ENCODE data around the gene CPM.
"Not testable (repeated sequence)": the region's sequence is repeated elsewhere in the genome, so short reads cannot be mapped to it uniquely, and the experiment has no call there.

Gene CPM

GRCh38 chr12:68844788-68845695 is 87.9 kb downstream of the CPM start:
- DNase-seq = no peak

DNA sequence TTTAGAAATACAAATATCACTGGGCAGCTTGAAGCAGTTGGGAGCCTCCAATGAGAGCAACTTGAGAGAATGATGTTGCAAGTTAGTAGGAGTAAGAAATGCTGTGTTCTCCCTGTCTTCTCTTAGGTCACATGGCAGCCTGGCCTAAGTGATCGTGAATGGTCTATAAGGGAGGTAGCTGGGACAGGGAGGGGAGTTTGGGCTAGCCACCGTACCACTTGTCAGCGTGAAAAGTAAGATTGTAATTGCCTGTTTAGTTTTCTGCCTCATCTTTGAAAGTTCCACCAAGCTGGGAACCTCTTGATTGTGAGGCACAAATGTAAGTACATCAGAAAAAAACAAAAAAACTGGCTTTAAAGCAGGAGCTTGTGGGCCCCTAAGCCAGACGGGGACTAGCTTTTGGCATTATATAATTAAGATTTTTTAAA is 88.6 kb downstream of the CPM start:
- DNase-seq = no peak

GRCh38 chr12:68842784-68843567 is 90.0 kb downstream of the CPM start:
- no peak for DNase-seq

- DNase-seq = no peak
Observed at GRCh38 chr12:68842123-68842522, 90.8 kb downstream of the CPM start.

DNA sequence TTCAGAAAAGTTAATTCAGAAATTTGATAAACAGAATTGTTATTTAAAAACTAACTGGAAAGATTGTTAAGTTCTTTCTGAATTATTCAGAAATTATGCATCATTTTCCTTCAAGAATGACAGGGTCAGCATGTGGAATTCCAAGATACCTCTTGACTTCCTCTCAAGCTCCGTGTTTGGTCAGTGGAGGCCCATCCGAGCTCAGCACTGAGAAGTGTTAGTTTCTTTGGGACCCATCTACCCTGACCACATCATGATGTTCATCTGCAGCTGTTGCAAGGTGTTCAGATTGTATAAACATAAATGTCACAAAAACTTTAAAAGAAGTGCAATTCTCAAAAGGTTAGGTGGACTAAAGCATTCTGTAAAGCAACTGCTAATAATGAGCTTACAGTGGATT is 91.3 kb downstream of the CPM start:
- DNase-seq = no peak

DNA sequence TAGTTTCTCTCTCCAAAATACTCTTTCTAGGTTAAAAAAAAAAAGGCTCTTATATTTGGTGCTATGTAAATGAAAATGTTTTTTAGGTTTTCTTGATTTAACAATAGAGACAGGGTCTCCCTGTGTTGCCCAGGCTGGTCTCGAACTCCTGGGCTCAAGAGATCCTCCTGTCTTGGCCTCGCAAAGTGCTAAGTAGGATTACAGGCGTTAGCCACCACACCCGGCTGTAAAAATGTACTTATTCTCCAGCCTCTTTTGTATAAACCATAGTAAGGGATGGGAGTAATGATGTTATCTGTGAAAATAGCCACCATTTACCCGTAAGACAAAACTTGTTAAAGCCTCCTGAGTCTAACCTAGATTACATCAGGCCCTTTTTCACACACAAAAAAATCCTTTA is 91.8 kb downstream of the CPM start:
- DNase-seq = not testable (repeated sequence)

DNA sequence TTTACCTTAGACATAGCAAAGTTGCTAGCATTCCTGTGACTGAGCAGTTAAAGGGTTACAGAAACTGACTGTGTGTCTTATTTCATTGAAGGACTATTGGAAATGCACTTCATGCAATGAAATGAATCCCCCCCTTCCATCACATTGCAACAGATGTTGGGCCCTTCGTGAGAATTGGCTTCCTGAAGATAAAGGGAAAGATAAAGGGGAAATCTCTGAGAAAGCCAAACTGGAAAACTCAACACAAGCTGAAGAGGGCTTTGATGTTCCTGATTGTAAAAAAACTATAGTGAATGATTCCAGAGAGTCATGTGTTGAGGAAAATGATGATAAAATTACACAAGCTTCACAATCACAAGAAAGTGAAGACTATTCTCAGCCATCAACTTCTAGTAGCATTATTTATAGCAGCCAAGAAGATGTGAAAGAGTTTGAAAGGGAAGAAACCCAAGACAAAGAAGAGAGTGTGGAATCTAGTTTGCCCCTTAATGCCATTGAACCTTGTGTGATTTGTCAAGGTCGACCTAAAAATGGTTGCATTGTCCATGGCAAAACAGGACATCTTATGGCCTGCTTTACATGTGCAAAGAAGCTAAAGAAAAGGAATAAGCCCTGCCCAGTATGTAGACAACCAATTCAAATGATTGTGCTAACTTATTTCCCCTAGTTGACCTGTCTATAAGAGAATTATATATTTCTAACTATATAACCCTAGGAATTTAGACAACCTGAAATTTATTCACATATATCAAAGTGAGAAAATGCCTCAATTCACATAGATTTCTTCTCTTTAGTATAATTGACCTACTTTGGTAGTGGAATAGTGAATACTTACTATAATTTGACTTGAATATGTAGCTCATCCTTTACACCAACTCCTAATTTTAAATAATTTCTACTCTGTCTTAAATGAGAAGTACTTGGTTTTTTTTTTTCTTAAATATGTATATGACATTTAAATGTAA is 93.5 kb downstream of the CPM start:
- no peak for DNase-seq

DNA sequence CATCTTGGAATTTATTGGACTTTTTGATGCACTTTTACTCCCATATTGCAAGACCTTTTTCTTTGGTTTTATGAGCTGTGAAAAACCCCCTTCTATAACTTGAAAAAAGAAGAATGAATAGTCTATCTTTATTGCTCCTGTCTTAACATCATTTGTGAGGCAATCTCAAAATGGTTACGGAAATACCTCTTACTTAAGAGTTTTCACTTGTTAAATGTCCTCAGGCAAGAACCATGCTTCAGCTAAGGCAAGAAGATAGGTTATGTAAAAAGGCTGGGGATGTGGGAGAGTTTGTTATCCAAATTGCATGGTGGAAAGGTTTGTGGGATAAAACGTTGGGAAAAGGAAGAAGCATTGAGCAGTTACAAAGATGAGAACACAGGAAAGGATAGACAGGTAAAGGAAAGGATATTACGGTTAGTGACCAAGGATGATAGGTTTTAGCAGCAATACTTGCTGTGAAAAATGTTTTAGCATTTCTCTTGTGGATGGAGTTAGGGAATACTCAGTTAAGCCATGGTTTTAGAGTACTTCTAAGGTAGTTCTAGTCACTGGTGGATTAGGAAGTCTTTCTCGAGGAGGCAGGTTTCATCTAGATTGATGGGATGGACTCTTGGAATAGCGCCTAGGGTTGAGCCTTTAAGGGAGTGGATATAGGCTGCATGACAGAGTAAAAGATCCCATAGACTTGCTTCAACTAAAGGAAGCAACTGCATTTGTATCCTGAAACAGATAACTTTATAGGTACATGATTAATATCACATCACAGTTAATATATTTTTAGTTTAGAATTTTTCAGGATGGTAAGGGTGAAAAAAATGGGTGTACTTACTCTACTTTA is 94.7 kb downstream of the CPM start:
- DNase-seq = no peak

- DNase-seq = no peak
Observed at GRCh38 chr12:68837215-68837614, 95.8 kb downstream of the CPM start.

- DNase-seq = no peak
Observed at GRCh38 chr12:68835333-68835908, 97.5 kb downstream of the CPM start.

GRCh38 chr12:68833508-68833907 is 99.5 kb downstream of the CPM start:
- DNase-seq = no peak

DNA sequence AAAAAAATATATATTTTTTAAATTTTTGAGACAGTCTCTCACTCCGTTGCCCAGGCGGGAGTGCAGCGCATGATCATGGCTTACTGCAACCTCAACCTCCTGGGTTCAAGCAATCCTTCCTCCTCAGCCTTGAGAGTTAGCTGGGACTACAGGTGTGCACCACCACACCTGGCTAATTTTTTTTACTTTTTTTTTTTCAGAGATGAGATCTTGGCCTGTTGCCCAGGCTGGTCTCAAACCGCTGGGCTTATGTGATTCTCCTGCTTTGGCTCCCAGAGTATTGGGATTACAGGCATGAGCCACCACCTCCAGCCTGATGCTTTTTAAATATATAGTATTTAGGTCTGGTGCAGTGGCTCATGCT is 100.5 kb downstream of the CPM start:
- no peak for DNase-seq

GRCh38 chr12:68831751-68832503 is 101.0 kb downstream of the CPM start:
- no peak for DNase-seq

GRCh38 chr12:68831272-68831671 is 101.7 kb downstream of the CPM start:
- DNase-seq = no peak

DNA sequence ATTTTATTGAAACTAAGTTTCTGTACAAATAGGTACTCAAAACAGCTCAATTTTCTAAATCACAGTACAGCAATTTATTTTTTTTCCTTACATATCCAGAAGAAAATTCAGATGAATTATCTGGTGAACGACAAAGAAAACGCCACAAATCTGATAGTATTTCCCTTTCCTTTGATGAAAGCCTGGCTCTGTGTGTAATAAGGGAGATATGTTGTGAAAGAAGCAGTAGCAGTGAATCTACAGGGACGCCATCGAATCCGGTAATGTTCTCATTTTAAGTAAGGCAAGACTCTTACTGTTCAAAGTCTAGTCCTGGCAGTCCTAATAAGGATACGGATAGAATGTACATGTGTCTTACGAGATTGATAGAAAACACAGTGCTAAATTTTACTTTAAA is 104.3 kb downstream of the CPM start:
- no peak for DNase-seq

- DNase-seq = no peak
Observed at GRCh38 chr12:68827895-68828671, 104.9 kb downstream of the CPM start.

DNA sequence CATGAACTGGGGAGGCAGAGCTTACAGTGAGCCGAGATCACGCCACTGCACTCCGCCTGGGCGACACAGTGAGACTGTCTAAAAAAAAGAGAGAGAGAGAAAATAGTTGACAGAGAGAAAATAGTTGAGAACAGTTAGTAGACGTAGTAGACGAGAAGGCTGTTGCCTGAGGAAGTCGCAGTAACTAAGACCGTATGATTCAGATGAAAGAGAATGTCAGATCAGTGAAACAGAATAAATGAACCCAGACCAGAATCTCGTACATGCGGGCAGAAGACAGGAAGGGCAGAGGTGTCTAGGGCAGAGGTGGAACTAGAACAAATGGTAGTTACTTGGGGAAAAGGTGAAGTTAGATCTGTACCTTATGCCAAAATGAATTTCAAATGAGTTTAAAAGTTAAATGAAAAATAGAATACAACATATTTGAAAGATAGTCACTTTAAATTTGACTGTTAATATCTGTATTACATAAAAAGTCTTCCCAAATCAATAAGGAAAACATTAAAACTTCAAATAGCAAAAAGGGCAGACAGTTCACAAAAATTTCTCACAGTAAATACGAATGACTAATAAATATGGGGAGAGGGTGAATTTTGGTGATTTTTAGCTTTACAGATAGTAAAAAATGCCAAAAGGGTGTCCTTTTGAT is 107.3 kb downstream of the CPM start:
- DNase-seq = no peak

DNA sequence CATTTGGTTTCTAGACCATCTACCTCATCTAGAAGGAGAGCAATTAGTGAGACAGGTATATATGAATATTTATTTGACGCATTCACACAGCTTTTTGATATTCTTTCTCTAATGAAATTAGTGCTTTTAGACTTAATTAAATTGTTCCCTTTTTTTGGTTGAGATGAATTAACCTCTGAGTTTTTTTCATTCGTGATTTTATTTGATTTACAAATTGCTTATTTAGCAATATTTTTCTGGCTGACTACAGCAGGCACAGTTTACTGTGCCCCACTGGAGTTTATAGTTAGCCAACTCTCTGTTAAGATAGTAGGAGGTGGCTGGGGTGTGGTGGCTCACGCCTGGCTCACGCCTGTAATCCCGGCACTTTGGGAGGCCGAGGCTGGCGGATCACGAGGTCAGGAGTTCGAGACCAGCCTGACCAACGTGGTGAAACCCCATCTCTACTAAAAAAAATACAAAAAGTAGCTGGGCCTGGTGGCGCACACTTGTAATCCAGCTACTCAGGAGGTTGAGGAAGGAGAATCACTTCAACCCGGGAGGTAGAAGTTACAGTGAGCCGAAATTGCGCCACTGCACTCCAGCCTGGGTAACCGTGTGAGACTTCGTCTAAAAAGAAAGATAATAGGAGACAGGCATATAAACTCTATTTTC is 108.2 kb downstream of the CPM start:
- DNase-seq = no peak

GRCh38 chr12:68824131-68824530 is 108.8 kb downstream of the CPM start:
- DNase-seq = no peak

Measured in CD4-positive, alpha-beta T cell treated with Interferon alpha-2 for 1 hour (primary cell).